Mucosa of descending colon (tissue), 3 donors: ENCODE results near the gene YBX3. TPM values are rescaled to one million over a fixed set of nuclear protein-coding genes. Genes with fewer than 3 reads are reported as not detected.

Source experiments
- ATAC-seq: fragments of 200-7000 bp; cut with Tn5 transposase; one replicate; pipeline ENCODE4 v1.9.1; 2020; ENCODE audit warnings: mild to moderate bottlenecking, moderate library complexity
- DNase-seq, 3 donors: peaks; one replicate each; pipeline ENCODE4 v3.0.0-alpha.2; 2020
- H3K36me3 ChIP-seq: fragments of 200-600 bp; one replicate; pipeline ENCODE4 v1.8.0; 2021; ENCODE audit warnings: low read depth, mild to moderate bottlenecking
- H3K4me1 ChIP-seq: fragments of 200-600 bp; one replicate; pipeline ENCODE4 v1.8.0; 2021; ENCODE audit warnings: low read depth, mild to moderate bottlenecking
- H3K4me3 ChIP-seq: fragments of 200-600 bp; one replicate; pipeline ENCODE4 v1.8.0; 2021; ENCODE audit warnings: mild to moderate bottlenecking
- H3K9me3 ChIP-seq: fragments of 200-600 bp; one replicate; pipeline ENCODE4 v1.8.0; 2021; ENCODE audit warnings: mild to moderate bottlenecking
- intact Hi-C, 2 donors: fragments of 100-400 bp; cut with DNase I in 1 of 2; cut with micrococcal nuclease in 1 of 2; formaldehyde crosslinking; loops; one replicate each; pipeline versions ENCODE4 v1.11.0 to v1.11.1; 2022; cut with DNase I, micrococcal nuclease
- total RNA-seq, 3 donors: library from RNA; stranded (reverse); fragmentation: NEBNext Ultra II Directional in 2 of 3; extraction: Animal tissue kit (Norgen Biotek cat#: 25700) in 2 of 3; gene quantifications; one replicate each; pipeline versions ENCODE4 v1.2.1 to v1.2.4, GENCODE V29; 2021 to 2023
- TF ChIP-seq, protein P1 (sequence below): fragments of 200-600 bp; IDR thresholded peaks from one replicate; pipeline ENCODE4 v1.8.0; 2022; ENCODE audit warnings: antibody characterized with exemption, mild to moderate bottlenecking
- donor health status: DM: no; HTN: no; CAD: no; lungs with moderate emphysema.
- donor health status: DM: no; HTN: no; CAD: no.
- donor health status: DM: no; HTN: yes; CAD: no.

YBX3 gene
- total RNA-seq, 3 donors from 2014 or later: 120 to 373 (median 193) TPM

DNA sequence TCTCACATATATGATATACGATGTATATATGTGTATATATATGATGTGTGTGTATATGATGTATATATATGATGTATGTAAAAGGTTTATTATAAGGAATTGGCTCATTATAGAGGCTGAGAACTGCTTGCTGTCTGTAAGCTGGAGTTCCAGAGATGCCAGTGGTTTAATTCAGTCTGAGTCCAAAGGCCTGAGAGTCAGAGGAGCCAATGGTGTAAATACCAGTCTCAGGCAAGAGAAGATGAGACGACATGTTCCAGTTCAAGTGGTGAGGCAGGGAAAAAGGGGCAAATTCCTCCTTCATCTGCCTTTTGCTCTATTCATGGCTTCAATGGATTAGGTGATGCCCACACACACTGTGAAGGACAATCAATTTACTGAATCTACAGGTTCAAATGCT lies 32.2 kb downstream of the YBX3 start:
- no peak overlapping the region for H3K4me3 ChIP-seq
- TF ChIP-seq, protein P1, sequence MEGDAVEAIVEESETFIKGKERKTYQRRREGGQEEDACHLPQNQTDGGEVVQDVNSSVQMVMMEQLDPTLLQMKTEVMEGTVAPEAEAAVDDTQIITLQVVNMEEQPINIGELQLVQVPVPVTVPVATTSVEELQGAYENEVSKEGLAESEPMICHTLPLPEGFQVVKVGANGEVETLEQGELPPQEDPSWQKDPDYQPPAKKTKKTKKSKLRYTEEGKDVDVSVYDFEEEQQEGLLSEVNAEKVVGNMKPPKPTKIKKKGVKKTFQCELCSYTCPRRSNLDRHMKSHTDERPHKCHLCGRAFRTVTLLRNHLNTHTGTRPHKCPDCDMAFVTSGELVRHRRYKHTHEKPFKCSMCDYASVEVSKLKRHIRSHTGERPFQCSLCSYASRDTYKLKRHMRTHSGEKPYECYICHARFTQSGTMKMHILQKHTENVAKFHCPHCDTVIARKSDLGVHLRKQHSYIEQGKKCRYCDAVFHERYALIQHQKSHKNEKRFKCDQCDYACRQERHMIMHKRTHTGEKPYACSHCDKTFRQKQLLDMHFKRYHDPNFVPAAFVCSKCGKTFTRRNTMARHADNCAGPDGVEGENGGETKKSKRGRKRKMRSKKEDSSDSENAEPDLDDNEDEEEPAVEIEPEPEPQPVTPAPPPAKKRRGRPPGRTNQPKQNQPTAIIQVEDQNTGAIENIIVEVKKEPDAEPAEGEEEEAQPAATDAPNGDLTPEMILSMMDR: no peak
- H3K36me3 ChIP-seq: no peaks in the 10 kb centered on the region
- intact Hi-C loops: no loop called here
- no peak for ATAC-seq
- DNase-seq: no peak
- no peaks in the 10 kb centered on the region for H3K4me1 ChIP-seq
- H3K9me3 ChIP-seq: no peaks in the 10 kb centered on the region

DNA sequence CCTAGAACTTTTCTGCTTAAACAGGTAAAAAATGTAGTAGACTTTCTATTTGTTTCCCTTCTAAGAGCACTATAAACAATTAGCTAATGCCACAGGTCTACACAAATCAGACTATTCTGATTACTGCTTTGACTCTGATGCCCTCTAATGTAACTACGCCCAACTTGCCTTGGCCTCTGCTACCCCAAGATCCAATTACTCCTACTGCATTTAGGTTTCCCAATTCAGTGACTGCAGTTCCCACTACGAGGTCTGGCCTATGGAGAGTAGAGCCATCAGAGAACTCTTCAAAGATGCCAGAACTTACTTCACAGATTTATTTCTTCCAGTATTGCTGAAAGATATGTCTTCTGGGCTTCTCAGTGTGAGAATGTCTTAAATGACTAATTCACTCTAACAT lies 34.0 kb downstream of the YBX3 start:
- no peak overlapping the region for H3K4me3 ChIP-seq
- TF ChIP-seq, protein P1: no peak
- H3K4me1 ChIP-seq: no peaks in the 10 kb centered on the region
- H3K9me3 ChIP-seq: no peaks in the 10 kb centered on the region
- no peaks in the 10 kb centered on the region for H3K36me3 ChIP-seq
- DNase-seq (no peak), ATAC-seq (no peak)
- intact Hi-C loops: no loop called here

DNA sequence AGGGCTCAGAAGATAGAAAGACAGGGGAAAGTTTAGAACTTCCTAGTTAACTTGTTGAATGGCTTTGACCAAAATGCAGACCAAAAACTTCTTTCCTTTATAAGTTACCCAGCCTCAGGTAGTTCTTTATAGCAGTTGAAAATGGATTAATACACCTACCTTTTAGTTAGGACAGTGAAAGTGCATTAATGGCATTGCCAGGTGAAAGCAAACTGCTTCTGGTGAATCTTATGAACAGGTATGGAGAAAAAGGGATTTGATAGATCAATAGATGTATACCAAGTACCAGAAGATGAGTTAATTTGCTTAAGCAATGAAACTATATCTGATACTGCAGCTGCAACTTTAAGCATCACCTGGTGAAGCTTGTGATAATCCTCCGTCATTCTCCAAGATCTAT lies 35.1 kb downstream of the YBX3 start:
- no peak for DNase-seq
- Histone ChIP-seq H3K4me3 (no peak overlapping the region), H3K9me3 (no peaks in the 10 kb centered on the region), H3K36me3 (no peaks in the 10 kb centered on the region), H3K4me1 (no peaks in the 10 kb centered on the region)
- intact Hi-C loops: no loop called here
- TF ChIP-seq, protein P1: no peak
- no peak for ATAC-seq

DNA sequence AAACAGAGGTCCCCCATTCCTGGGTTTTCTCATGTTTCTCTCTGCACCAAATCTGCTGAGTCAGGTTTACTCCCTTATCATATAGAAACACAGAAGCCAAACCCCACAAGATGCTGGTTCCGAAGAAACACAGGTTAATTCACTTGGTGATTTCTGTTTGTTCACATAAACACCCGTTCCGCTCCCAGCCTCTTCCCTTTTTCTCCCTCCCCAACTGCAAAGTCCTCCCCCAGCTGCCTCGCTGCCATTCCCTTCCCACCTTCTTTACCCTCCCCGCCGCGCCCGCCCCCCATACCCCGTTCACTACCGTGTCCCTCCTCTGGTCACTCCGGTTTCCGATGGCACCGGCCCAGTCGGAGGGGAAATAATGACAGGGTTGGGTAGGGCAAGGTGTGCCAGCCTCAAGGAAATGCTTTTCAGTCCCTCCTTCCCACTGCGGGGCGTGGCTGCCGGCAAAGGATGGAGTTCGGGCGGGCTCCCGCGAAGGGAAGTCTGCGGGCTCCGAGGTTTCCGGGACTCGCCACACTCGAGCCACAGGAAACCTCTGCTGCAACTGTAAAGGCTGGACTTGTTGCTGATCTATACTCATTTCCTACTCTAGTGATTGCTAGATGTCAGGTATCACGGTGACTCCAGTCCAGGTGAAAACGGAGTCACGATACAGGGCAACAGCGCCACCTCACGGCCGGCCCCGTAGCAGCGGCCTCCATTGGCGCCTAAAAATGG lies 49.3 kb downstream of the YBX3 start, which contains the start of gene STYK1:
Gene STYK1, minus strand, starts transcription at position 394 of the 726 bp plus-strand sequence. CDS start 39,434 bp downstream, outside the sequence.
- intact Hi-C loops: no loop called here

DNA sequence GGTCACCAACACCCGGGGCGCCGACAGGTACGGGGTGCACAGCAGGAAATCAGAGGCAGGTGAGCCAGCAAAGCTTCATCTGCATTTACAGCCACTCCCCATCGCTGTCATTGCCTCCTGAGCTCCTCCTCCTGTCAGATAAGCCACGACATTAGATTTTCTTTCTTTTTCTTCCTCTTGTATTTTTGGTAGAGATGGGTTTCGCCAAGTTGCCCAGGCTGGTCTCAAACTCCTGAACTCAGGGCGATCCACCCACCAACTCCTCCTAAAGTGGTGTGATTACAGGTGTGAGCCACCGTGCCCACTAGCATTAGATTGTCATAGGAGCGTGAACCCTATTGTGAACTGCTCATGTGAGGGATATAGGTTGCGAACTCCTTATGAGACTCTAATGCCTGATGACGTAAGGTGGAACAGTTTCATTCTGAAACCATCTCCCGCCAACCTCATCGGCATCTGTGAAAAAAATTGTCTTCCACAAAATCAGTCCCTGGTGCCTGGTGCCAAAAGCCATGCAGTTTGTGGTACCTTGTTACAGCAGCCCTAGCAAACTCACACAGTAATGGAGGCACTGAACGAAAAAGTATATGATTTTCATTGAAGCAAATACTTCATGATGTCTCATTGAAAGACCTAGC lies 50.8 kb downstream of the YBX3 start:
- Histone ChIP-seq H3K9me3 (no peaks in the 10 kb centered on the region), H3K4me3 (peak overlapping the region; percentile 3), H3K36me3 (no peaks in the 10 kb centered on the region), H3K4me1 (peaks cover 17% of the 10 kb centered on the region)
- ATAC-seq: peak; percentile 70
- TF ChIP-seq, protein P1: no peak
- peak; percentile 72 to 78 (median 77) for DNase-seq
- intact Hi-C loops: no loop called here

More for the DNA sequence above, 49.3 kb downstream of the YBX3 start, which contains the start of gene STYK1:
- DNase-seq (peak; percentile 91 to 93 (median 92)), ATAC-seq (peak; percentile 92)
- no peaks in the 10 kb centered on the region for H3K9me3 ChIP-seq
- peak within 1 kb of the TSS; percentile 25 for H3K4me3 ChIP-seq
- no peaks in the 10 kb centered on the region for H3K36me3 ChIP-seq
- TF ChIP-seq, protein P1: peak; percentile 83
- peaks cover 4% of the 10 kb centered on the region for H3K4me1 ChIP-seq
